ENCODE measurements around the gene POLRMT.

Gene POLRMT

DNA sequence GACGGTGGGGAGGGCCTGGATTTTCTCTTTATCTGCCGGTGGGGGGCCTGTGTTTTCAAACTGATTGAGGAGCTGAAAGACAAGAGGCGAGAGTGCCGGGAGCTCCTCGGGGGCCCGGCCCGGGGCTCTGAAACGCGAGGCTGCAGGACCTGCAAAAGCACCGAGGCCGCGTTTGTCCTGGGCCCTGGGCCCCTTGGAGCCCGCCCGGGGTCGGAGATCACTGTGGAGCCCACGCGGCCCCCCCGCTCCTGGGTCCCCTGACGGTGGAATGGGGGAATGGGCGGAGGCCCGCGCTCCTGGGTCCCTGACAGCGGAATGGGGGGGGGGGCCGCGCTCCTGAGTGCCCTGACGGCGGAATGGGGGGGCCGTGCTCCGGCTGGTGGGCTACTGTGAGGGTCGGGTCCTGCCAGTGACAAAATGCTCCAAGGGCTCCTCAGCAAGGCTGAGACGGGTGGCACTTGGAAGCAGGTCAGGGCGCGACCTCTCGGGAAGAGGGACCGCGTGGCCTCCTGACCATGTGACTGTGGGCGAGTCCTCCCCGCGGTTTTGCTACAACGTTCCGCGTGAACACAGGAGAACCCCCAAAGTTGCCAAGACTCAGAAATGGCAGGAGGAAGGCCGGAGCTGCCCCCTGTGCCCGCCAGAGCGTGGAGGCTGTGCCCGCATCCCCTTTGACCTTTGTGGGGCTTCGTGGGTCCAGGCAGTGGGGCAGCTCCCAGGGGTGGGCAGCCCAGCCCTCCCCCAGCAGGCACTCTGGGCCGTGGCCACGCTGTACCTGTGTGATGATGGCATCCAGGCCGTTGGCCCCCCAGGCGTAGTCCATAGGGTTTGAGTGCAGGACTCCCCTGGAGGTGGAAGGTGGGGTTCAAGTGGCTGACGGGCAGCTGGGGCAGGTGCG lies 15.8 kb upstream of the POLRMT start:
- DNase-seq (ENCODE audit: extremely low read depth, low read depth) = no peak
- no peak for TF ChIP-seq CTCF (IDR thresholded peaks at IDR 0.05; ENCODE audit: low read depth, low read length)

- no peak for DNase-seq (ENCODE audit: extremely low read depth, low read depth)
- no peak for TF ChIP-seq CTCF (IDR thresholded peaks at IDR 0.05; ENCODE audit: low read depth, low read length)
Observed at GRCh38 chr19:648305-648704, 15.0 kb upstream of the POLRMT start.

GRCh38 chr19:647566-648284 lies 14.4 kb upstream of the POLRMT start:
- no peak for TF ChIP-seq CTCF (IDR thresholded peaks at IDR 0.05; ENCODE audit: low read depth, low read length)
- DNase-seq (ENCODE audit: extremely low read depth, low read depth) = no peak

GRCh38 chr19:646779-647565 lies 13.6 kb upstream of the POLRMT start:
- no peak for DNase-seq (ENCODE audit: extremely low read depth, low read depth)
- no peak for TF ChIP-seq CTCF (IDR thresholded peaks at IDR 0.05; ENCODE audit: low read depth, low read length)

DNA sequence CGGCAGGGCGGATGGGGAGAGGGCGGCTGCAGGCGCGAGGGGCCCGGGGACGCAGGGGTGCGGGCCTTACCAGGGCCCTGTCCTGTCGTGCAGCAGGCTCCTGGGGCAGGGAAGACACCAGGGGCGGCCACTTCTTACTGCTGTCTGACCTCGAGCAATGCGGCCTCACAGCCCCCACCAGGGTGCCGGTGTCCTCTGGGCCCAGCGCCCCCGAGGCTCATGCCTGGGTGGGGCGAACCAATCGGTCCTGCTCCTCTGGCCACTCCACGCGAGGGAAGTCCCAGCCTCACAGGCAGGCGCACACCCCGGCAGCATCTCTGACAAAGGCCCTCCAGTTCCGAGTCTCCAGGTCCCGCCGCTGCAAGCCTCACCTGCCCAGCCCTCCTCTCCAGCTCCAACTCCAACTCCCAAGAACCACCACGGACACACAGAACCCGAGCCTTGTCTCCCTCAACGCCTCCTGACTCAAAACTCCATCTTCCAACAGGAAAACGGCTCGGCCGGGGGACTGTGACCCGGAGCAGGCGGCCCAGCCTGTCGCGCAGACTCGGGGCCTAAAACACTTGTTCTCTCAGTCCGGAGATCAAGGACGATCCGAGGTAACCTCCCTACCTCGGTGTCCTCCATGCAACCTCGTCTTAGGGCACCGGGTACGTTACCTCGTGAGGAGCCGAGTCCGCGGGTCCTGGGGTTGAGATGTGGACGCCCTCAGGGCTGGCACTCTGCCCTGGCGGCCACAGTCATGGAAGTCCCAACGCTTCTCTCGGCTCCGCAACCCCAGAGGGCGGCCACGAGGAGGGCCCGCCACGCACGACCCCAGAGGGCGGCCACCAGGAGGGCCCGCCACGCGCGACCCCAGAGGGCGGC lies 12.8 kb upstream of the POLRMT start:
- DNase-seq (ENCODE audit: extremely low read depth, low read depth) = no peak
- no peak for TF ChIP-seq CTCF (IDR thresholded peaks at IDR 0.05; ENCODE audit: low read depth, low read length)

- TF ChIP-seq CTCF (IDR thresholded peaks at IDR 0.05; ENCODE audit: low read depth, low read length) = no peak
- no peak for DNase-seq (ENCODE audit: extremely low read depth, low read depth)
Observed at GRCh38 chr19:644789-645188, 11.5 kb upstream of the POLRMT start.

Data from AG09319 (cell line).